Peyer's patch (tissue), 4 donors: ENCODE data around the gene KRTAP10-11.

Experiments used
- POLR2A ChIP-seq, 2 donors: fragments of 450-650 bp; IDR thresholded peaks; one replicate each; pipeline ENCODE4 v1.5.1; 2017; ENCODE audit warnings: antibody characterized with exemption in 2 of 2, mild to moderate bottlenecking in 2 of 2, moderate library complexity in 2 of 2
- TF ChIP-seq, protein P1 (sequence below), 6 experiments: fragments of 450-650 bp in 4 of 6; fragments of 200-600 bp in 2 of 6; sonication (generic) in 1 of 6; IDR thresholded peaks; one replicate each; pipeline ENCODE4 v1.5.1; 2017 to 2019; ENCODE audit warnings: antibody characterized with exemption in 6 of 6, mild to moderate bottlenecking in 3 of 6, moderate library complexity in 1 of 6

GRCh38 chr21:44643741-44644310 lies 2.4 kb upstream of the KRTAP10-11 start:
- TF ChIP-seq, protein P1, sequence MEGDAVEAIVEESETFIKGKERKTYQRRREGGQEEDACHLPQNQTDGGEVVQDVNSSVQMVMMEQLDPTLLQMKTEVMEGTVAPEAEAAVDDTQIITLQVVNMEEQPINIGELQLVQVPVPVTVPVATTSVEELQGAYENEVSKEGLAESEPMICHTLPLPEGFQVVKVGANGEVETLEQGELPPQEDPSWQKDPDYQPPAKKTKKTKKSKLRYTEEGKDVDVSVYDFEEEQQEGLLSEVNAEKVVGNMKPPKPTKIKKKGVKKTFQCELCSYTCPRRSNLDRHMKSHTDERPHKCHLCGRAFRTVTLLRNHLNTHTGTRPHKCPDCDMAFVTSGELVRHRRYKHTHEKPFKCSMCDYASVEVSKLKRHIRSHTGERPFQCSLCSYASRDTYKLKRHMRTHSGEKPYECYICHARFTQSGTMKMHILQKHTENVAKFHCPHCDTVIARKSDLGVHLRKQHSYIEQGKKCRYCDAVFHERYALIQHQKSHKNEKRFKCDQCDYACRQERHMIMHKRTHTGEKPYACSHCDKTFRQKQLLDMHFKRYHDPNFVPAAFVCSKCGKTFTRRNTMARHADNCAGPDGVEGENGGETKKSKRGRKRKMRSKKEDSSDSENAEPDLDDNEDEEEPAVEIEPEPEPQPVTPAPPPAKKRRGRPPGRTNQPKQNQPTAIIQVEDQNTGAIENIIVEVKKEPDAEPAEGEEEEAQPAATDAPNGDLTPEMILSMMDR (IDR thresholded peaks at IDR 0.05), result no peak
- TF ChIP-seq POLR2A (IDR thresholded peaks at IDR 0.05), result no peak
